GM10847 (cell line): ENCODE measurements around the gene LRFN2.

ENCODE experiments used
- POLR2A ChIP-seq: IDR thresholded peaks from 2 replicates; pipeline ENCODE4 v1.6.1; 2011; ENCODE audit not compliant: insufficient read length; ENCODE audit errors: extremely low read depth

Gene LRFN2

DNA sequence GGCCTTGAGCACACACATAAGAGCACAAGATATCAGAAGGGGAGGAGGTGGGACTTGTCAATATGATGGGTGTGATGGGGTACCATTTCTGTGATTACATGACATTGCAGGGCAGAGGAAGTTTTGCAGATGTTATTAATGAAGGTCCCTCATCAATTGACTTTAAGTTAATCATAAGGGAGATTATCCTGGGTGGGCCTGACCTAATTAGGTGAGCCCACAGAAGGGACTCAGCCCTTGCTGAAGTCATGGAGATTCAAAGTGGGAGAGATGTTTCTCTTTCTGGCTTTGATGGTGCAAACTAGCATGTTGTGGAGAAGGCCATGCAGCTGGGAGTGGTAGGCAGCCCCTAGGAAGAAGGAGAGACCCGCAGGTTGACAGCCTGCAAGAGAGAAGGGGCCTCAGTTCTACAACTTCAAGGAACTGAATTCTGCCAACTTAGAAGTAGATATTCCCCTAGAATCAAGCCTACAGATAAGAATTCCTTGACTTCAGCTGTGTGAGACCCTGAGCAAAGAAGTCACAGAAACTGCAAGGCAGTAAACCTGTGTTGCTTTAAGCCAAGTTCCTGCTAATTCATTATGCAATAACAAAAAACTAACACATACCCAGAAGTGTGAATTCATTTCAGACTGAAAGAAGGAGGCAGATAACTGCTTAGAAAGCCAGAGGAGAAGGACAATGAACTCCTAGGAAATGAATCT lies 131.3 kb downstream of the LRFN2 start:
- TF ChIP-seq POLR2A = no peak

DNA sequence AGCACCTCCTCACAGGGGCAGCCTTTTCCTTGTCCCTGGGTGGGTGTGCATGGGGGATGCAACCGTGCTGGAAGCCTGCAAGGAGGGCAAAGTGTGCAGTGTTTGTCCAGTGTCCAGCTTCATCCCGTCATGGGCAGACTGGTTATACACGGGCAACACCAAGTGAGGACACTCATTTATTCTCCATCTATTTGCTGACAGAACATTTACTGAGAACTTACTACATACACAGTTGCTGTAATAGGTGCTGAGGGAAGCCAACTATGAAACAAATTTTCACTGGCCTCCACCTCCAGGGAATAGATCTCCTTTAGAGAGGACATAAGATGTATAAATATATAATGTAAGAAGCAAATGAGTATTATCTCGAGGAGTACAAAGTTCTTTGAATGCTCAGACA lies 136.7 kb downstream of the LRFN2 start:
- TF ChIP-seq POLR2A = no peak

DNA sequence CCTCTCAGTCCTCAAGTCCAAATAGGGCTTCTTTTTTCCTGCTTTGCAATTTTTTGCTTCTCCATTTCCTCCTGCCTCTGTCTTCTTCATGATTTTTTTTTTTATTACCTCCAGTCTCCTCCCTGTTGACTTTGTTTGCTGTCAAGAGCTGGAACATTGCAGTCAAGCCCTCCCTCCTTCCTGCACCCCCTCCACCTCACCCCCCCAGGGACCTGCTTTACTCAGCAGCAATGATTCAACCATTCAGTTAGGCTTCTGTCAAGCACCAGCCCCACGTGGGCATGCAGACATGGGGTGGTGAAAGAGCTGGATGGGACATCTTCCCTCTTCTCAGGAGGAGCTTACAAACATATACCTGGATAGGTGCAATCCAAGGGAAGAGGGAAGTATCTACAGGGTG lies 142.4 kb downstream of the LRFN2 start:
- TF ChIP-seq POLR2A = no peak

DNA sequence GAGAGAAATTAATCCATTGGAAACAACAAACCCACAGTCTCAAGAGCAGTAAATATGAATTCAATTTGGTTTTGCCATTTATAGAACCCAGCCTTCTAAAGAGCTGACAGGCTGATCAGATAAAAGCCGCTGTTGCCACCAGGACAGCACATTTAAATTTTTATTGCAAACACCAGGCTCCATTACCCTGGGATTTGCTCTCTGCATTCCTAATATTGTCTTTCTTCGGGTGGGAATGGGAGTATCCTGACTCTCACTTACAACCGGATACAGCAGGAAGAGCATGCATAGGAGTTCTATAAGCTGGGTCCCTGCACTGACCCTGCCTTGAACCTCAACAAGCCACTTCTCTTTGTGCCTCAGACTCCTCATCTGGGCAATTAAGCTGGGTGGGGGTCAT lies 142.9 kb downstream of the LRFN2 start:
- TF ChIP-seq POLR2A = no peak

DNA sequence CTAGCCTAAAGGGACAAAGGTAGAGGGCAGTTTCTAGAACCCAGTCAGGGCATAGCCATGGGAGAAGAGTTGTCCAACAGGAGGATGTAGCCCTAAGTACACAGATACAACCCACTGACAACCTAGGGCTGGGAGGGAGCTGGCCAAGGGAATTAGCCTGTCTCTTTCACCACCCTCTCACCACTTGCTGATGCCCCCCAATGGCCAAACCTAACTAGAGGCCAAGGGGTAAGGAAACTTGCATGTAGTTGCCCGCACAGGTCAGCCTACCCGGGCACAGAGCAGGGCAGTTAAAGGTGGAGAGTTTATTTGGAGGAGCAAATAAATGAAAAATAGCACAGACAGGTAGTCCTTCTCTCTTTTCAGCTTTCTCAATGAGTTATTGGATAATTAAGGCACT lies 143.3 kb downstream of the LRFN2 start:
- no peak for TF ChIP-seq POLR2A

DNA sequence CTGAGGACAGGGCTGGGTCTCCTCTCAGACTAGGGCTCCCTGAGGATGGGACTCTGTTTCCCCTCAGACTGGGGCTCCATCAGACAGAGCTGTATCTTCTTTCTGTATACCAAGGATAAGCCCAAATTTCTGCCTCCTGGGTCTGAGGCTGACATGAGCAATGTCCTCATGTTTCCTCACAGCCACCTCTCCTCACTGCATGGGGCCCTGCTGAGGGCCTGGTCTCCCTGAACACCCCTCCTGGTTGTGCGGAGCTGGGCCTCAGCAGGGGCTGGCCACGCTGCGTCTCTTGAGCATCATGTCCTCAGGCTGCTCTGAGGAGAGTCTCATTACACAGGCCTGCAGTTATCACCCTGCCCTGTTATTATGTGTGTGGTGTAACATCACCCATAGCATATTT lies 144.6 kb downstream of the LRFN2 start:
- TF ChIP-seq POLR2A = no peak

DNA sequence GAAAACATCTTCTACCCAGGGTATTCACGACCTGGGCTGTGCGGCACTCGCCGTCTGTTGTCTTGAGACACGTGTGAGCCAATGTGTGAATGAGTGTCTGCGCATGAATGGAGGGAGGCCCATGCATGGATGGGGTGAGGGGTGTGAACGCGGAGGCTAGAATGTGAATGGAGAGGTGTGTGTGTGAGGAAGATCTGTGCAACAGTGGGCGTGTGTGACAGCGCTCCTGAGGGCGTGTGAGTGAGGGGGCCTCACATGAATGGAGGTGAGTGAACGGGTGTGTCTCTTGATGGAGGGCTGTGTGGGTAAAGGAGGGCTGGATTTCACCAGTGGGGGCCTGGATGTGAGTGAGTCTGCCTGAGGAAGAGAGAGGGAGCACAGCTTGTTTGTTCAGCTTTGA lies 146.0 kb downstream of the LRFN2 start:
- no peak for TF ChIP-seq POLR2A

DNA sequence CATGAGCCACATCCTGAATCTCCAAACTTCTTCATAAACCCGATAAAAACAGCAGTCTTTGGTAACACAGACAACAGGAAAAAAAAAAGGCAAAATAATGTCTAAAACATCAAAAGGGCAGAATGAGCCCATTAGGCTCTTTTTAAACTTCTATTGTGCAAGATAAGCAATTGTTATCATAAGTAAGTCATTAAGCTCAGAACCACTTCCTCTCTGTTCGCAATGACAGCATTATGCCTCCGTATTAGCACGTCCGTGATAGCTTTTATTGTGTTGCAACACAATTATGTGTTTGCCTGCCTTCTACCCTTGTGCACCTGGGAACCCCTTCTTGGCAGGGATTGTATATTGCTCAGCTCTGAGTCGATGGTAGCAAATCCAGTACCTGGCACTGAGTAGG lies 147.1 kb downstream of the LRFN2 start:
- no peak for TF ChIP-seq POLR2A

DNA sequence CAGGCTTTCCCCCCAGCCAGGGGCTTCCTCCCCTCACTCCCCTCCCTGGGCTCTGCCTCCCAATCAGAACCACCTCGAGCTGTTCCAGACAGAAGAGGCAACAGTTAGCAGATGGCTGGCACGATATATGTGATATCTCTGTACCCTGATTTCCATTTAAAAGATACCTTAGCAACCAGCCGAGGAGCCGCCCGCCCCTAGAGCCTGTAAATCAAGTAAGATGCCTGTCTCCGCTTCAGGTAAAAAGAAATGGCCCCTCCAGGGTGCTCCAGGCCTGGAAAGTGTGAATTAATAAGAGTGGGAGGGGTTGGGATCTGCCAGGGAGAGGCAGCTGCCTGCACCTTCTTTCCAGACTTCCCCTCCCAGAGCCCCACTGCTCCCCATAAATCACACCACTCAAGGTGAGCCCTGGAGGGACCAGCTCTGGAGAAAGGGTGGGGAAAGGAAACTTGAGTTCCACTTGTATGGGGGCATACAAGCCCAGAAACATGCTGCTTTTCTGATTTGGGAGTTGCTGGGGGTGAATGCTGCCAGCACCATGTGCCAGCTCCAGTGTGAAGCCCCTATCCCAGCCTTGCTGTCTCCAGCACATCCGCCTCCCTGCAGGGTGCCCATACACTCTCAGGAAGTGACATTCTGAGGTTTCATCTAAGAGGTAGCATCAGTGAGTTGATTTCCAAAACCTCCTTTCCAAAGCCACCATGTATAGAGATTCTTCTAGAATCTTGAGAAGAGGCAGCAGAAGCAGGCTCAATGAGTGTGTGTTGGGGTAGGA lies 148.0 kb downstream of the LRFN2 start:
- no peak for TF ChIP-seq POLR2A

DNA sequence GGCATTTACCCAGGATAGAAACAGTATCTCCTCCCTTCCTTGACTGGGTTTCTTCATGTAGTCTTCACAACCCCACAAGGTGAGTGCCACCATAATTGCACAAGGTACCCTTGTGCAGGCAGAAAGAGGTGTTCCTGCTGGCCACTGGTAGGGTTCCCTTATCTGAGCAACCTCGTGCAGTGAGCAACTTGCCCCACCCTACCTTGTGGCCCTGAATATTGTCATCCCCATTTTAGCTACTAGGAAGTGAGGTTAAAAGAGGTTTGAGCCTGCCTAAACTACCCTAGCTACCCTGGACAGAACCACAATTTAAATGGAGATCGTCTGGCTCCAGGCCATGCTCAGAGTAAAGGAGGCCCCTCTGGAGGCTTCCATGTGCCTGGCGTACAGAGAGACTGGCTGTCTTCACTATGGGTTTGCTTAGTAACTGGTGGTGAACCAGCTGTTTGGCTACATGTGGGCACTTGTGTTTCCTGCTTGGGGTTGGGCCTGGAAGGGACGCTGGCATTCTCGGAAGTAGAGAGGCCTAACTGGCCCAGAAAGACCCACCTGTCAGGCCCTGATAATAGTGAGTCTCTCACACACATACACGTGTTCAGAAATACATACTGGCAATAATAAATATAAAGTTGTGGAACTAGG lies 148.8 kb downstream of the LRFN2 start:
- TF ChIP-seq POLR2A = no peak

DNA sequence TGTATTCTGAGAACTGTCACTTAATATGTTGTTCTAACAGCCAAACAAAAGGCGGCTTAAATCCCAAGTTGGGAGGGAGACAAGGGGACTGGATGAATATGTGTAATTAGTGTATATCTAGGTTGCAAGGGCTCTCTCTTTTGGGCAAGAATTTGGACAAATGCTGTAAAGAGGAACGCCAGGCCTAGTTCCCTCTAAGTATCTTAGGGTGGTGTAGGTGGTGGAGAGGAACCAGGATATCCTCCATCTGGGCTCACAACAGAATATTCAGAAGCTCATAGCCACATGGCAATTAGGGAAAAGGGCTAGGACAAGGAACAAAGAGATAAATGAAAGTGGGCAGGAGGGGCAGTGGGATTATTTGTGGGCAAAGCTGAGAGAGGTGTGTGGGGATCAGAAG lies 149.5 kb downstream of the LRFN2 start:
- TF ChIP-seq POLR2A = no peak

DNA sequence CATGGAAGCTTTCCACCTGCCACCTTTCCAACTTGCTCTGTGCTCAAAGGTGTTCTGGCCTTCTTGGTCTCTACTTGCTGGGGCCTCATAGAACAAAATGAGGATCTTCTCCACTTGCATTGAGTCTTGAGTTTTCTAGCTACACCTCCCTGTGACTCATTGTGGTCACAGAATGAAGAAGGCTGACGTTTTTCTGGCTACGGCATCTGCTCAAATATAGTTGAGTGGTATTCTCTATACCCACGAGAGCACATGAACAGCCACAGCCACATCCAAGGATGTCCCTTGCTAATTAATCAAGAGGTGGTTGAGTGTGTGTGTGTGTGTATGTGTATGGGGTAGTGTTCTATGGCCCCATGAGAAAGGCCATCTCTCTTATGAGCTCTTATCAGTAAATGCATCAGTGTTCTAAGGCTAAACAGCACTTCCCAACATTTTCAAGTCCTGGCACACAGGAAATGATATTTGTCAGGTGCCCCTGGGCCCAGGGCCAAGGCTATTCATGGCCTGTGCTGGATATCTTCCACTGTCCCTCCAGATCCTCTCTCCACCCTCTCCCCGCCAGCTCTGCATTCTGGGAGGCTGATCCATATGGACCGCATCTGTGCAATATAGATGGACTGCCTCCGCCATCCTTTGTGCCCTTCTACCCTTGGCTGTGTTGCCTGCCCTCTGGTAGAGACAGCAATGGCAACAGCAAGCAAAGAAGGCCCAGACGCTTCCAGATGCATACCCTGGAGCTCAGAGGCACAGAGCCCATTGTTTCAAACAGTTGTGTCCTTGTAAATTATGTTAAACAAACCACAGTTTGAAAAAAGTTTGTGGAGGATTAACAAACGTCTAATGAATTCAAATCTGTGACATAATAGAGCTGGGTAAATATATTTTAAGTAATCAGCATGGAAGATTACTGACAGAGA lies 150.2 kb downstream of the LRFN2 start:
- no peak for TF ChIP-seq POLR2A

DNA sequence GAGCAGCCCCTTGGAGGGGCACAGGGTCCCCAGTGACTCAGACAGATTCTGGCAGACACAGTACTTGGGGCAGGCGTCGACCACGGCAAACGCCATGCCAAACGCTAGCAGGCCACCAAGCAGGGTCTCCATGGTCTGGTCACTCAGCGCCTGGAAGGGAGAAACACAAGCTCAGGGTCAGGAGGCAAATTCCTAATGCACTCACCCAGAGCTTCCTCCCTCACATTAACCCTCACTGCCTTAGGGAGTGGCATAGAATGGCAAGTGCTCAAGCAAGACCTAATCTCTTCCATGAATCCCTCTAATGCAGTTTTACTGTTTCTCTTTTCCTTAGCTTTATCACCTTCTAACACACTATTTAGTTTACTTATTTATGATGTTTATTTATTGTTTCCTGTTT lies 154.2 kb downstream of the LRFN2 start:
- TF ChIP-seq POLR2A = no peak

DNA sequence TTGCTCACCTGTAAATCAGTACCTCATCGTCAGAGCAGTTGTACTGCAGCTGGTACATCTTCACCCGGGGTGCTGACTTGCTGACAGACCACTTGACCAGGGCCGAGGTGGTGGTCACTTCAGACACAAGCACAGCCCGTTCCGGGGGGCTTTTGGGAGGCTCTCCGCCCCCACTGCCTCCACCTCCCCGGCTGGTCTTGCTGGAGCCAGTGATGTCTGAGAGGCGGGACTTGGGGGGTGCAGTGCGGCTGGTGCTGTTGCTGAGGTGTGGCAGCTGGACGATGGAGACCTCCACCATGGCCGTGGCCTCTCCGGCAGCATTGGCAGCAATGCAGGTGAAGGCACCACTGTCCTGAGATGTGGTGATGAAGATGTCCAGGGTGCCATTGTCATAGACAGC lies 155.5 kb downstream of the LRFN2 start:
- TF ChIP-seq POLR2A = no peak

DNA sequence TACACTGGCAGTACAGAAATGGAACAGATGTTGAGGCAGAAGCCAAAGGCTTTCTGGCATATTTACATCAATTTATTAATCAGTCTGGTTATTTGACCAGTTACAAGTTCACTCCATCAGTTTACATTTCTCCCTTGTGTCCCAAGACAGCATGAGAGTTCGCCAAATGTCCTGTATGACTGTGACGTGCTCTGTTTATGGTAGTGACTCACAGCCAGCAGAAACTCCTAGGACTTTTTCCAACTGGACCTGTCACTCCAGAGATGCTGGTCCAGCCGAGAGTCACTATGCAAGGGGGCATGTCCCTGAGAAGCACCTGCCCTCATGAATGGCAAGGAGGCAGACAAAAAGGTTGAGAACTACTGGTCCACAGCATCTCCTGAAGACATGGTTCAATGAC lies 160.0 kb downstream of the LRFN2 start:
- no peak for TF ChIP-seq POLR2A

DNA sequence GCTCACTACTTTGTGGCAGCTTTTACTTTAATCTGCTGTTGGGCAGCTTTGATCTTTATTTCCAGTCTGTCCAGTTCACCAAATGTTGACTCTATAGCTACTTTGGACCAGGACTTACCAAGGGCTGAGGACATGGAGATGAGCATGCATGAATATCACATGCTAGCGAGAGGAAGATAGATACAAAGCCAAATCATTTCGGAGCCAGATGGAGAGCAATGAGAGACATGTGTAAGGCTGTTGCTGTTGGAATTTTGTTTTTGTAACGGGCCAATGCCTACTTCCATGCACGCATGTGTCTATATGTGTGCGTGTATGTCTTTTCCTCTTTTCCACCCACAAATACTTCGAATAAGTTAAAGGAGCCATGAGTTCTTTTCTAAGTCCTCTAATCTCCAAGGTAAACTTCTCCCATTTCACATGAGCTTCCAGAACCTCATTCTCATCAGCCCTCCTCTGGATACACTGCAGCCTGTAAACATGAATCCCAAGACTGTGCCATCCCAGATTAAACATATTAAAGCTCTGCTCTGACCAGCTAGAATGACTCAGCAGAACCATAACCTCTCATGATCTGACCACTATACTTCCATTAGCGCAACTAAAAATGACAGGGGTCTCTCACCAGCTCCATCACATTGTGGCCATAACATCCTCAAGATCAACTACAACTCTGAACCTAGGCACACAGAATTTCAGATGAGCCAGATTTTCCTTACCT lies 160.7 kb downstream of the LRFN2 start:
- no peak for TF ChIP-seq POLR2A
